Astrocyte of the cerebellum (primary cell): ENCODE data around the gene SDCCAG8.

Experiments used
- DNase-seq: peaks from one replicate; pipeline ENCODE4 v3.0.0-alpha.2; 2011; ENCODE audit warnings: low read depth
- H3K4me3 ChIP-seq: 2 replicates; pipeline ENCODE4 v1.5.1; 2011; ENCODE audit warnings: mild to moderate bottlenecking, low read depth, low read length, moderate library complexity
- CTCF ChIP-seq: IDR thresholded peaks from 2 replicates; pipeline ENCODE4 v1.5.1; 2012; ENCODE audit warnings: low read length, low read depth, moderate library complexity, mild to moderate bottlenecking; ENCODE audit errors: missing control alignments
- in situ Hi-C: cut with HindIII; loops from 2 replicates; pipeline ENCODE4 v1.10.0; 2017; ENCODE audit warnings: low sequenced_read_pairs

Gene SDCCAG8

GRCh38 chr1:243273945-243274344, 18.1 kb downstream of the SDCCAG8 start:
- TF ChIP-seq CTCF: no peak
- H3K4me3 ChIP-seq: no peak overlapping the region
- in situ Hi-C loops: no loop called here
- no peak for DNase-seq

GRCh38 chr1:243275316-243275715, 19.5 kb downstream of the SDCCAG8 start:
- DNase-seq: no peak
- in situ Hi-C loops: no loop called here
- no peak for TF ChIP-seq CTCF
- H3K4me3 ChIP-seq: no peak overlapping the region

GRCh38 chr1:243280571-243281129, 24.8 kb downstream of the SDCCAG8 start:
- no peak for DNase-seq
- no peak for TF ChIP-seq CTCF
- in situ Hi-C loops: no loop called here

GRCh38 chr1:243281672-243282071, 25.8 kb downstream of the SDCCAG8 start:
- TF ChIP-seq CTCF: no peak
- in situ Hi-C loops: no loop called here
- H3K4me3 ChIP-seq: no peak overlapping the region
- DNase-seq: no peak

More at GRCh38 chr1:243280571-243281129, 24.8 kb downstream of the SDCCAG8 start:
- H3K4me3 ChIP-seq: no peak overlapping the region

GRCh38 chr1:243286409-243287122, 30.7 kb downstream of the SDCCAG8 start:
- no peak for DNase-seq
- no peak for TF ChIP-seq CTCF
- no peak overlapping the region for H3K4me3 ChIP-seq

GRCh38 chr1:243287123-243287460, 31.3 kb downstream of the SDCCAG8 start:
- no peak overlapping the region for H3K4me3 ChIP-seq
- in situ Hi-C loops: no loop called here
- no peak for TF ChIP-seq CTCF
- no peak for DNase-seq

More at GRCh38 chr1:243286409-243287122, 30.7 kb downstream of the SDCCAG8 start:
- in situ Hi-C loops: no loop called here
